Measurements from ENCODE around the gene ELMOD1. TPM values are rescaled to one million over a fixed set of nuclear protein-coding genes. Genes with fewer than 3 reads are reported as not detected.

ELMOD1 gene
- total and polyA plus RNA-seq, 10 of the 15 experiments (the other 5 are each of a cell fraction or from before 2014, with no cell fraction given) = not detected

DNA sequence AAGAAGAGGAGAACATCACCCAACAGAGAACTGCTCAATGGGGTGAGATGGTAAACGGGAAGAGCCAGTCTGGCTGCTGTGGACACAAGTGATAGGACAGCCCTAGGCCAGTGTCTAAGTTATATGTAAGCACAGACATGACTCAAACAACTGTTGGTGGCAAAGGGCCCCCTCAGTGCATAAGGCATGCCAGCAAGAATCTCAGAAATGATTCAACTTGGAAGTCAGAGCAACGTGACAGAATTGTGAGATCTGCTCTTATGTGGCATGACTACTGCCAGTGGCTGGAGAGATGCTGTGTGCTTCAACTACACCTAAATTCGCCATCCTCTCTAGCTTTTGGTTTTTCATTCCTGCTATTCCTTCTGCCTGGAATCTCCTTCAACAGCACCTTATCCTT, 113.5 kb downstream of the ELMOD1 start:
- TF ChIP-seq, protein P1, sequence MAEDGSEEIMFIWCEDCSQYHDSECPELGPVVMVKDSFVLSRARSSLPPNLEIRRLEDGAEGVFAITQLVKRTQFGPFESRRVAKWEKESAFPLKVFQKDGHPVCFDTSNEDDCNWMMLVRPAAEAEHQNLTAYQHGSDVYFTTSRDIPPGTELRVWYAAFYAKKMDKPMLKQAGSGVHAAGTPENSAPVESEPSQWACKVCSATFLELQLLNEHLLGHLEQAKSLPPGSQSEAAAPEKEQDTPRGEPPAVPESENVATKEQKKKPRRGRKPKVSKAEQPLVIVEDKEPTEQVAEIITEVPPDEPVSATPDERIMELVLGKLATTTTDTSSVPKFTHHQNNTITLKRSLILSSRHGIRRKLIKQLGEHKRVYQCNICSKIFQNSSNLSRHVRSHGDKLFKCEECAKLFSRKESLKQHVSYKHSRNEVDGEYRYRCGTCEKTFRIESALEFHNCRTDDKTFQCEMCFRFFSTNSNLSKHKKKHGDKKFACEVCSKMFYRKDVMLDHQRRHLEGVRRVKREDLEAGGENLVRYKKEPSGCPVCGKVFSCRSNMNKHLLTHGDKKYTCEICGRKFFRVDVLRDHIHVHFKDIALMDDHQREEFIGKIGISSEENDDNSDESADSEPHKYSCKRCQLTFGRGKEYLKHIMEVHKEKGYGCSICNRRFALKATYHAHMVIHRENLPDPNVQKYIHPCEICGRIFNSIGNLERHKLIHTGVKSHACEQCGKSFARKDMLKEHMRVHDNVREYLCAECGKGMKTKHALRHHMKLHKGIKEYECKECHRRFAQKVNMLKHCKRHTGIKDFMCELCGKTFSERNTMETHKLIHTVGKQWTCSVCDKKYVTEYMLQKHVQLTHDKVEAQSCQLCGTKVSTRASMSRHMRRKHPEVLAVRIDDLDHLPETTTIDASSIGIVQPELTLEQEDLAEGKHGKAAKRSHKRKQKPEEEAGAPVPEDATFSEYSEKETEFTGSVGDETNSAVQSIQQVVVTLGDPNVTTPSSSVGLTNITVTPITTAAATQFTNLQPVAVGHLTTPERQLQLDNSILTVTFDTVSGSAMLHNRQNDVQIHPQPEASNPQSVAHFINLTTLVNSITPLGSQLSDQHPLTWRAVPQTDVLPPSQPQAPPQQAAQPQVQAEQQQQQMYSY (CRISPR knock-in tag; IDR thresholded peaks at IDR 0.05) = no peak
- TF ChIP-seq EP300 (IDR thresholded peaks at IDR 0.05; ENCODE audit: borderline replicate concordance in 1 of 2, control insufficient read depth in 1 of 2, low read depth in 2 of 2, low read length in 2 of 2) = no peak
- in situ Hi-C loops (cut with MboI) = no loop called here
- ChIA-PET SMC1A (ENCODE audit: uncharacterized antibody, unreplicated experiment) (no interaction called here), POLR2A (no interaction called here), RAD21 (ENCODE audit: unreplicated experiment) (no interaction called here), CTCF (interaction anchor here (1.3 kb wide), 1 partner anchor 133 kb away, joined by 3 read pairs; no protein-coding TSS in a partner anchor)
- BruUV-seq (replicated peaks) = no TSS peak
- Histone ChIP-seq H3K79me2 (ENCODE audit: control insufficient read depth, insufficient read depth, low read length) (no peaks in the 10 kb centered on the region), H2AFZ (ENCODE audit: control insufficient read depth, low read depth, low read length) (no peak overlapping the region), H3K4me3 (no peak overlapping the region), H3K4me1 (ENCODE audit: control insufficient read depth, insufficient read depth, low read length) (no peaks in the 10 kb centered on the region), H3K9me3 (replicated peaks; ENCODE audit: control insufficient read depth, insufficient read depth, low read length) (no peaks in the 10 kb centered on the region), H3K9ac (ENCODE audit: control insufficient read depth, insufficient read depth, low read length) (no peak overlapping the region), H3K36me3 (ENCODE audit: control insufficient read depth in 2 of 2, insufficient read depth in 2 of 2, low read length in 1 of 2) (no peaks in the 10 kb centered on the region), H3K4me2 (ENCODE audit: control insufficient read depth, insufficient read depth) (no peak overlapping the region), H3K27ac (ENCODE audit: control insufficient read depth, insufficient read depth) (no peak overlapping the region), H3K27me3 (replicated peaks in 1 of 2; ENCODE audit: control insufficient read depth in 2 of 2, insufficient read depth in 2 of 2, low read length in 1 of 2) (peaks cover 3 to 8% of the 10 kb centered on the region in 2 experiments; a peak in 3 of 4 replicates), H4K20me1 (ENCODE audit: control insufficient read depth, insufficient read depth) (no peaks in the 10 kb centered on the region)
- DNase-seq (ENCODE audit: low read depth, low spot score) (no peak), ATAC-seq (no peak; the same call in 1 of the 3 replicates), FAIRE-seq (no peak)
- 0% methylated on average over 3 of the region's 3 CpGs for WGBS (ENCODE audit: insufficient coverage, insufficient replicate concordance, low lambda C conversion rate, missing lambda C conversion rate)
- intact Hi-C loops (cut with micrococcal nuclease; ENCODE audit: unreplicated experiment) = no loop called here

DNA sequence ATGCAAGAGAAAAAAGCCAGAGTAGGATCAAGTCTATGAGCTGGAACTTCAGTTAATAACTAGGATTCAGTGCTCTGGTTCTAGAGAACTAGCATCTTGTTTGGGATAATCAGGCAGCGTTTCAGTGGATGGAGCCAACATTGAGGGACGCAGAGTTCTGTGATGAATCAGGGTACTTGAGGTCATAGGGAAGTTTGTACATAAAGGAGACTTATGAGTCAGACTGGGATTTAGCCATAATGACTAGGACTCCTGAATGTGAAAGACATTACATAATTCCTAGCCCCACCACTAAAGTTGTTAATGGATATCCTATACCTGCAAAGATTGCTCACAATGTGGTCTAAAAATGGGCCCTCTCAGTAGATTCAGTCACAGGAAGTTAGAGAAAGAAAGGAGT, 114.1 kb downstream of the ELMOD1 start:
- H3K4me2 ChIP-seq (ENCODE audit: control insufficient read depth, insufficient read depth) = no peak overlapping the region
- no peaks in the 10 kb centered on the region for H4K20me1 ChIP-seq (ENCODE audit: control insufficient read depth, insufficient read depth)
- no TSS peak for BruUV-seq (replicated peaks)
- H3K9ac ChIP-seq (ENCODE audit: control insufficient read depth, insufficient read depth, low read length) = no peak overlapping the region
- no peaks in the 10 kb centered on the region for H3K9me3 ChIP-seq (replicated peaks; ENCODE audit: control insufficient read depth, insufficient read depth, low read length)
- ChIA-PET CTCF (interaction anchor here (1.3 kb wide), 1 partner anchor 134 kb away, joined by 3 read pairs; no protein-coding TSS in a partner anchor), SMC1A (ENCODE audit: uncharacterized antibody, unreplicated experiment) (no interaction called here), POLR2A (no interaction called here), RAD21 (ENCODE audit: unreplicated experiment) (no interaction called here)
- DNase-seq (ENCODE audit: low read depth, low spot score) (no peak), FAIRE-seq (no peak), ATAC-seq (no peak)
- H3K27ac ChIP-seq (ENCODE audit: control insufficient read depth, insufficient read depth) = no peak overlapping the region
- WGBS (ENCODE audit: insufficient coverage, insufficient replicate concordance, low lambda C conversion rate, missing lambda C conversion rate) = 55% methylated on average over 2 of the region's 2 CpGs
- H2AFZ ChIP-seq (ENCODE audit: control insufficient read depth, low read depth, low read length) = no peak overlapping the region
- peaks cover 3 to 8% of the 10 kb centered on the region in 2 experiments; a peak in 3 of 4 replicates for H3K27me3 ChIP-seq (replicated peaks in 1 of 2; ENCODE audit: control insufficient read depth in 2 of 2, insufficient read depth in 2 of 2, low read length in 1 of 2)
- TF ChIP-seq YY1 (IDR thresholded peaks at IDR 0.05; ENCODE audit: low read depth, low read length) (no peak), SIN3A (IDR thresholded peaks at IDR 0.05; ENCODE audit: low read depth, low read length) (no peak), MXI1 (IDR thresholded peaks at IDR 0.05; ENCODE audit: low read depth, low read length) (no peak), ZNF217 (IDR thresholded peaks at IDR 0.05) (no peak), RB1 (IDR thresholded peaks at IDR 0.05; ENCODE audit: borderline replicate concordance) (no peak), HDAC2 (IDR thresholded peaks at IDR 0.05) (no peak), DPF2 (IDR thresholded peaks at IDR 0.05) (no peak), SUZ12 (IDR thresholded peaks at IDR 0.05; ENCODE audit: unreplicated experiment) (no peak), SREBF2 (IDR thresholded peaks at IDR 0.05; ENCODE audit: low read length) (no peak)
- TF ChIP-seq, protein P2, sequence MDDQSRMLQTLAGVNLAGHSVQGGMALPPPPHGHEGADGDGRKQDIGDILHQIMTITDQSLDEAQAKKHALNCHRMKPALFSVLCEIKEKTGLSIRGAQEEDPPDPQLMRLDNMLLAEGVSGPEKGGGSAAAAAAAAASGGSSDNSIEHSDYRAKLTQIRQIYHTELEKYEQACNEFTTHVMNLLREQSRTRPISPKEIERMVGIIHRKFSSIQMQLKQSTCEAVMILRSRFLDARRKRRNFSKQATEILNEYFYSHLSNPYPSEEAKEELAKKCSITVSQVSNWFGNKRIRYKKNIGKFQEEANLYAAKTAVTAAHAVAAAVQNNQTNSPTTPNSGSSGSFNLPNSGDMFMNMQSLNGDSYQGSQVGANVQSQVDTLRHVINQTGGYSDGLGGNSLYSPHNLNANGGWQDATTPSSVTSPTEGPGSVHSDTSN (IDR thresholded peaks at IDR 0.05; ENCODE audit: insufficient replicate concordance, low read depth, low read length) = no peak
- no peaks in the 10 kb centered on the region for H3K4me1 ChIP-seq (ENCODE audit: control insufficient read depth, insufficient read depth, low read length)
- intact Hi-C loops (cut with micrococcal nuclease; ENCODE audit: unreplicated experiment) (no loop called here), in situ Hi-C loops (cut with MboI) (no loop called here)
- no peak overlapping the region for H3K4me3 ChIP-seq
- H3K36me3 ChIP-seq (ENCODE audit: control insufficient read depth in 2 of 2, insufficient read depth in 2 of 2, low read length in 1 of 2) = no peaks in the 10 kb centered on the region
- H3K79me2 ChIP-seq (ENCODE audit: control insufficient read depth, insufficient read depth, low read length) = no peaks in the 10 kb centered on the region

Measured in GM12878 (cell line).